ENCODE data around the gene FOXJ3.

The FOXJ3 gene

DNA sequence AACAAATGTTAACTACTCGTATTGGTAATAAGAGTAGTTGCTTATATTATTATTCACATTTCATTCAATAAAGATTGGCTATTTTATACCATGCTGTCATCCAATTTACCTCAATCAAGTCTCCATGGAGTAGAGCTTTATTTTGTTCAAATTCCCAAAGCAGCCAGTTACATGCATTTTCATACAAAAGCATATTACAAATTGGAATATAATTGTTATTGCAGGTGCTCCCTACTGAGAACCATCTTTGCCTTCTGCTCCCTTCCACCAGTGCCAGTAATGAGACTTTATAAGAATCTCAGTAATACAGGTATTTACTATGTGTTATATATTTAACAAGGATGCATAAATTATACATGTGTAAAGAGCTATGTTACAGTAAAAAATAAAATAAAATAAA lies 54.2 kb downstream of the FOXJ3 start:
- Histone ChIP-seq H3K79me2 (ENCODE audit: control insufficient read depth, insufficient read depth, low read length, unreplicated experiment) (peaks cover 44% of the 10 kb centered on the region), H2AFZ (ENCODE audit: low read length, unreplicated experiment) (no peak overlapping the region), H3K36me3 (ENCODE audit: insufficient read depth, low read length) (no peaks in the 10 kb centered on the region), H3K27me3 (ENCODE audit: insufficient read depth, low read length) (no peaks in the 10 kb centered on the region), H3K27ac (ENCODE audit: low read depth, low read length) (no peak overlapping the region), H3K4me3 (ENCODE audit: low read depth, low read length) (no peak overlapping the region), H3K4me1 (ENCODE audit: control insufficient read depth, insufficient read depth, low read length, unreplicated experiment) (peaks cover 17% of the 10 kb centered on the region)

DNA sequence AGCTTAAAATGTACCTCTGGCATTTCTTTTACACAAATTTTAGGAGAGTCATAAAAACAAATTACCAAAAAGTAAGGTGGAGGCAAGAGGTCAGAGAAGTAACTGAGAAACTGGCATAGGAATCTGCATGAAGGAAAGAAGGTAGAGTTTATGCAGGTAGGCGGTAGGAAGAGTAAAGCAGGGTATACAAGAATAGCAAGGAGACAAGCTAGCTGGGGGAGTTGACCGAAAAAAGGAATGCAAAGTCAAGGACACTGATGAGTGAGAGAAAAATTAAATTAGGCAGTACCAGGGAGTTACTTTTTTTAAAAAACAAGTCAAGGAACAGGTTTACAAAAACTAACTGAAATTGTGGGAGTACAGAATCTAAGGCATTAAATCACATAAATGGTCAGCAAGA lies 56.0 kb downstream of the FOXJ3 start:
- Histone ChIP-seq H3K27me3 (ENCODE audit: insufficient read depth, low read length) (no peaks in the 10 kb centered on the region), H3K4me3 (ENCODE audit: low read depth, low read length) (no peak overlapping the region), H3K79me2 (ENCODE audit: control insufficient read depth, insufficient read depth, low read length, unreplicated experiment) (peaks cover 43% of the 10 kb centered on the region), H2AFZ (ENCODE audit: low read length, unreplicated experiment) (no peak overlapping the region), H3K36me3 (ENCODE audit: insufficient read depth, low read length) (no peaks in the 10 kb centered on the region), H3K27ac (ENCODE audit: low read depth, low read length) (no peak overlapping the region), H3K4me1 (ENCODE audit: control insufficient read depth, insufficient read depth, low read length, unreplicated experiment) (peaks cover 17% of the 10 kb centered on the region)

DNA sequence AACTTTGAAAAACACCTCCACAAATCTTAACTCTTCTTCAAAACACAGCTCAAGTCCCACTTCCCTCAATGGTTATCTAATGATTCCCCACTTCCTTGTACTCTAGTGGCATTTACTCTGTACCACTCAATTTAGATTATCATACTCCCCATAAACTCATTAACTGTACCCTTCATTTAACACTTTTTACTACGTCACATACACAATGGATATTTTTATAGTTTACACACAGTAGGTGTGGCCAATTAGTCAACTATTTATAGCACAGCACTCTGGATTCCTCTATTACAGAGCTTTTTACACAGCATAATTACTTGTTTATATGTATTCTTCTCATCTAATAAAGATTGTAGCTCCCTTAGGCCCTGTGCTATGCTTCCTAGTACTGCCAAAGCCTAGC lies 62.1 kb downstream of the FOXJ3 start:
- Histone ChIP-seq H3K79me2 (ENCODE audit: control insufficient read depth, insufficient read depth, low read length, unreplicated experiment) (peaks cover 37% of the 10 kb centered on the region), H3K36me3 (ENCODE audit: insufficient read depth, low read length) (no peaks in the 10 kb centered on the region), H3K4me3 (ENCODE audit: low read depth, low read length) (no peak overlapping the region), H3K4me1 (ENCODE audit: control insufficient read depth, insufficient read depth, low read length, unreplicated experiment) (no peaks in the 10 kb centered on the region), H3K27ac (ENCODE audit: low read depth, low read length) (no peak overlapping the region), H3K27me3 (ENCODE audit: insufficient read depth, low read length) (no peaks in the 10 kb centered on the region), H2AFZ (ENCODE audit: low read length, unreplicated experiment) (no peak overlapping the region)

DNA sequence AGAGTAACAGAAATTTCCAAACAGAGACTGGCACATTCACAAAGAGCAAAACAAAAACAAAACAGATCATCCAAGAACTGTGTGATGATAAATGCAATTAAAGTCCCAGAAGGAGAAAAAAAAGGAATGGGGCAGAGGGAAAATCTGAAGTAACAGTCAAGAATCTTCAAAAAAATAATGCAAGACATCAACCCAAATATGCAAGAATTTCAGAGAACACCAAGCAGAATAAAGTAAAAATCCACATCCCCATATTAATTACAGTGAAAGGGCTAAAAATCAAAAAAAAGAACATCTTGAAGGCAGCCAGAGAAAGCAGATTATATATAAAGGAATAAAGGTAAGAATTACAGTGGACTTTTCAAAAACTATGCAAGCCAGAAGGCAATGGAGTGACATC lies 67.1 kb downstream of the FOXJ3 start:
- Histone ChIP-seq H2AFZ (ENCODE audit: low read length, unreplicated experiment) (no peak overlapping the region), H3K4me1 (ENCODE audit: control insufficient read depth, insufficient read depth, low read length, unreplicated experiment) (no peaks in the 10 kb centered on the region), H3K27me3 (ENCODE audit: insufficient read depth, low read length) (no peaks in the 10 kb centered on the region), H3K36me3 (ENCODE audit: insufficient read depth, low read length) (peaks cover 7% of the 10 kb centered on the region; the same call in 1 of the 2 replicates), H3K4me3 (ENCODE audit: low read depth, low read length) (no peak overlapping the region), H3K27ac (ENCODE audit: low read depth, low read length) (no peak overlapping the region), H3K79me2 (ENCODE audit: control insufficient read depth, insufficient read depth, low read length, unreplicated experiment) (peaks cover 27% of the 10 kb centered on the region)

DNA sequence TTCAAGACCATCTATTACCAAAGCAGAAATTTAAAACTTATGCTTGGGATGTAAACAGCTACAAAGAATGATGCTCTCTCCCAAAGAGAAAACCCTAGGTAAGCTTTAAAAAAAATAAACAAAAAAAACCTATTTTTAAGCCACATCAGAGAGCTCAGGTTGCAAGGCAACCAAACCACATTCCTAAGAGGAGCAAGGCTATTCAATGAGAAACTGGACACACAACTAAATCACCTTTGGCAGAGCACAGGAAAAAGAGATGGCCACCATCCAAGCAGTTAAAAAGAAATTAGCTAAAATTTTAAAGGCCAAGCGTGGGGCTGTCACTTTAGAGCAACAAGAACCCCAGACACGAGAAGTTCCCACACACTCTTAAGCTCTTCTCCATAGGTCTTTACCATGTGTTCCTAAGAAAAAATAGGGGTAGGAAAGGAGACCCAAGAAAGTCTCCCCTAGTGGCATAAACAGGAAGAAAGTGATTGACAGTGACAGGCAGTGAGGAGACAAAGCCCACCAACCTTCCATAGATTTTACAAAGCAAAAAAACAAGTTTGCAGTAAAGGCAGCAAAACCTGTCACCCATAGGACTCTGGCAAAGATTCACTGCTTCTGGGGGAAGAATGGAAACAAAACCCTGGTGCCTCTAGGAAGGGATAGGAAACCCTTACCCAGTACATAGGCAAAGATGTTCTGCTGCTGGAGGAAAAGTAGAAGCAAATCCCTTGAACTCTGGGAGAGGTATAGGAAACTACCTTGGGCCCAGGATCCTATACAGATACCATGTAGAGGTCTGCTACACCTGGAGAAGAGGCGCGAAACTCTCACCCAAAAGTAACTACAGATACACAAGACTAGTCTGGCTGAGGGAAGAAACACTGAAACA lies 68.5 kb downstream of the FOXJ3 start:
- no peak overlapping the region for H3K4me3 ChIP-seq (ENCODE audit: low read depth, low read length)
- H3K79me2 ChIP-seq (ENCODE audit: control insufficient read depth, insufficient read depth, low read length, unreplicated experiment): peaks cover 25% of the 10 kb centered on the region
- no peak overlapping the region for H2AFZ ChIP-seq (ENCODE audit: low read length, unreplicated experiment)
- peaks cover 7% of the 10 kb centered on the region for H3K36me3 ChIP-seq (ENCODE audit: insufficient read depth, low read length)
- H3K27ac ChIP-seq (ENCODE audit: low read depth, low read length): no peak overlapping the region
- no peaks in the 10 kb centered on the region for H3K27me3 ChIP-seq (ENCODE audit: insufficient read depth, low read length)
- no peaks in the 10 kb centered on the region for H3K4me1 ChIP-seq (ENCODE audit: control insufficient read depth, insufficient read depth, low read length, unreplicated experiment)

DNA sequence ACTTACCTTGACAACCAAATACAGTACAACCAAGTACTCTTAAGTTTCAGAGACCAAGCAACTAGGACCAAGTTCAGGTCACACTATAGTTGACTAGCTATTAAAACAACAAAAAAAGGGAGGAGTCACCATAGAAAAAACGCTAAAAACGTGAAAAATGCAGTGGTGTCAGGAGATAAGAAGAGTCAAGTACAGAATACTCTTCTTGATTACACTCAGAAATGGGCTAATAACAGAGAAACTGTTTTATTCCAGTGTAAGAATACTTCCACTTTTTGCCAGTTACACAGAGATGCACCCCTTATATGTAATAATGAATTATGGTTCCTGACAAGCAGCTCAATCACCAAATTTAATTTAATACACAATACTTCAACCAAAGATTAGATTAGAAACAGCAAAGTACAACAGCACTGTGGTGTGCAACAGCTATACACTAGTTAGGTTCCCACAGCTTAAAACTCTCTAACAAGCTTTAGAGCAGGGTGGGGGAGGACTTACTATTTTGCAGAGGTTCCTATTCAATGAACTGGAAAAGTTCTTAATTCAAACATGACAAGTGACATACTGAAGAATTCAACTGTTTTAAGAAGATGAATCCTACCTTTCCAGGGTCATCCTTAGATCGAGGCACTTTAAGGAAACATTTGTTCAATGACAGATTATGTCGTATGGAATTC lies 70.4 kb downstream of the FOXJ3 start:
- Histone ChIP-seq H2AFZ (ENCODE audit: low read length, unreplicated experiment) (no peak overlapping the region), H3K27ac (ENCODE audit: low read depth, low read length) (no peak overlapping the region), H3K4me1 (ENCODE audit: control insufficient read depth, insufficient read depth, low read length, unreplicated experiment) (peaks cover 6% of the 10 kb centered on the region), H3K36me3 (ENCODE audit: insufficient read depth, low read length) (peaks cover 7% of the 10 kb centered on the region), H3K79me2 (ENCODE audit: control insufficient read depth, insufficient read depth, low read length, unreplicated experiment) (peaks cover 19% of the 10 kb centered on the region), H3K27me3 (ENCODE audit: insufficient read depth, low read length) (no peaks in the 10 kb centered on the region), H3K4me3 (ENCODE audit: low read depth, low read length) (no peak overlapping the region)

DNA sequence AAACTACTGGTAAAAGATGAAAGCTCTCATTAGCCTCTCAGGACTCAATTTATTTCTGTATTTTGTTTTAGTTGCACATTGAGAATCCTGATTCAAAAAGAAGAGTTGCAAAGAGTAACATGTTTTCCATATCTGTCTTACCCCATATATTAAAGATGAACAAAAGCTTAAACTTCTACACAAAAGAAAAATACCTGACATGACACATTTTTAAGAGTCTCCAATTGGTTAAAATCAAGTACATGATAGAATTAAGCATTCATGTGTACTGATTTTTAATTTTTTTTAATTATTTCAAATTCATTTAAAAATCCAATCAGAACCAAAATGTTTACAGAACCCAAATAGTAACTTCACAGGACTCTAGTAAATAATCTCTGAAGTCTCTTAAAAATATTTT lies 72.0 kb downstream of the FOXJ3 start:
- Histone ChIP-seq H2AFZ (ENCODE audit: low read length, unreplicated experiment) (no peak overlapping the region), H3K27me3 (ENCODE audit: insufficient read depth, low read length) (no peaks in the 10 kb centered on the region), H3K4me3 (ENCODE audit: low read depth, low read length) (no peak overlapping the region), H3K27ac (ENCODE audit: low read depth, low read length) (no peak overlapping the region), H3K4me1 (ENCODE audit: control insufficient read depth, insufficient read depth, low read length, unreplicated experiment) (peaks cover 19% of the 10 kb centered on the region), H3K79me2 (ENCODE audit: control insufficient read depth, insufficient read depth, low read length, unreplicated experiment) (peaks cover 24% of the 10 kb centered on the region), H3K36me3 (ENCODE audit: insufficient read depth, low read length) (peaks cover 7% of the 10 kb centered on the region)

DNA sequence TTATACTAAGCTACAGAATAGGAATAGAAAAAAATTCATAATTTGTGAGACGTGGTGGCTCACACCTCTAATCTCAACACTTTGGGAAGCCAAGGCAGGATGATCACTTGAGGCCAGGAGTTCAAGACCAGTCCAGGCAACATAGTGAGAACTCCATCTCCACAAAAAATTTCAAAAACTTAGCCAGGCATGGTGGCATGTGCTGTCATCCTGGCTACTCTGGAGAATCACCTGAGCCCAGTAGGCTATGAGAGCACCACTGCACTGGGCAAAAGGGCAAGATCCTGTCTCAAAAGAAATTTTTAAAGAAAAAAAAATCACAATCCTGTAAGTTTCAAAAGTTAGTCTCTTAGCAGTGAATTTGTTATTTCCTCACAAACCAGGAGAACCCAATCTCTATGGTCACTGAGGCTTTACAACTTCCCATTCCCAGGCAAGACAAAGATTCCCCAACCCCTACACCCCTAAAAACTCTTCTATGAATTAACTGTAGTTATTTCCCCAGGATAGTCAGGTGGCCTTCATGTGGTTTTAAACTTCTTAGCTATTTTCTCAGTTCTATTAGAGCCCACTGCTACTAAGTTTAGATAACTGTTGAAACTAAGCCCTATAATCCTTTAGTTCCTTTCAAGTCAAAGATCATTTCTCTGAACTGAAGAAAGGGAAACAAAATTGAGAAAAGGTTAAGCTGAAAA lies 74.5 kb downstream of the FOXJ3 start:
- Histone ChIP-seq H3K36me3 (ENCODE audit: insufficient read depth, low read length) (peaks cover 13% of the 10 kb centered on the region), H2AFZ (ENCODE audit: low read length, unreplicated experiment) (no peak overlapping the region), H3K4me3 (ENCODE audit: low read depth, low read length) (no peak overlapping the region), H3K4me1 (ENCODE audit: control insufficient read depth, insufficient read depth, low read length, unreplicated experiment) (peaks cover 21% of the 10 kb centered on the region), H3K79me2 (ENCODE audit: control insufficient read depth, insufficient read depth, low read length, unreplicated experiment) (peaks cover 42% of the 10 kb centered on the region), H3K27ac (ENCODE audit: low read depth, low read length) (no peak overlapping the region), H3K27me3 (ENCODE audit: insufficient read depth, low read length) (no peaks in the 10 kb centered on the region)

DNA sequence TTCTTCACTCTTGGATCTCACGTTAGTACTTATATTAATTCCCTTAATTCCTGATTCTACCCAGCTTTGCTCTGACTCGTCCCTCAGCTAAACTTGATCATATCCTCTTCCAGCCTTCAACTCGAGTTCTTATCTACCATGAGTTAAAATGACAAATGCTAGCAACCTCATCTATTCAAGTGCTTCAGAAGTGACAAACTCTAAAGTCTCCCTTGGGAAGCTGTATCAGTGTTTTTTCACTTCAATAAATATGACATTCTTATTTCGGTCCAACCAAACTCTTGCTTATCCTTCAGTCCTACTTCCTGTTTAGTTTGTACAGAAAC lies 75.3 kb downstream of the FOXJ3 start:
- Histone ChIP-seq H2AFZ (ENCODE audit: low read length, unreplicated experiment) (no peak overlapping the region), H3K4me3 (ENCODE audit: low read depth, low read length) (0 out of 2 replicates have a peak overlapping the region, but pooled peaks have one; percentile 18), H3K79me2 (ENCODE audit: control insufficient read depth, insufficient read depth, low read length, unreplicated experiment) (peaks cover 49% of the 10 kb centered on the region), H3K27me3 (ENCODE audit: insufficient read depth, low read length) (no peaks in the 10 kb centered on the region), H3K4me1 (ENCODE audit: control insufficient read depth, insufficient read depth, low read length, unreplicated experiment) (peaks cover 21% of the 10 kb centered on the region), H3K27ac (ENCODE audit: low read depth, low read length) (peak overlapping the region; percentile 51), H3K36me3 (ENCODE audit: insufficient read depth, low read length) (peaks cover 13% of the 10 kb centered on the region)

DNA sequence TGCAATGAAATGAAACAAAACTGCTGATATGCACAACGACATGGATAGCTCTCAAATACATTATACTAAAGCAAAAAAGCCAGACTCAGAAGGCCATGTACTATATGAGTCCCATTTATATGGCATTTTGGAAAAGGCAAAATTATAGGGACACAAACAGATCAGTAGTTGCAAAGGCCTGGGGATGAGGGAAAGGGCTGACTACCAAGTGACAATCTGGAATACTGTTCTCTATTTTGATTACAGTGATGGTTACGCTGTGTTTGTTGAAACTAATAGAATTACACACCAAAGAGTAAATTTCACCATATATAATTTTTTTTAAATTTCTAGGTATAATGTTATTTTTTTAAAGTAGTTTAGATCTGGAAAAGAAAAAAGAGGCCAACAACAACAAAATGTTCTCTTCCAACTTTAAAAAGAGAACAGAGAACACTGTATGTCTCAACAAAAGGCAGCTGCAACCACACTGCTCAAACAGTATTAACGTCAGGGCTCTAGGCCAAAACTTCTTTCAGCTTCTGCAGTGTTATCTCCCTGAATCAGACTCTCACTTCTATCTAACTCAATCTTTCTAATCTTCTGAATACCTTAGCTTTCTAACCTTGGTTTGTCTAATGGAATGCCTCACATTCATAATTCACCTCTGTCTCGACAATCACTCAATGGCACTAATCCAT lies 75.8 kb downstream of the FOXJ3 start:
- Histone ChIP-seq H2AFZ (ENCODE audit: low read length, unreplicated experiment) (no peak overlapping the region), H3K27ac (ENCODE audit: low read depth, low read length) (peak overlapping the region; percentile 51), H3K36me3 (ENCODE audit: insufficient read depth, low read length) (peaks cover 9% of the 10 kb centered on the region), H3K79me2 (ENCODE audit: control insufficient read depth, insufficient read depth, low read length, unreplicated experiment) (peaks cover 49% of the 10 kb centered on the region), H3K4me1 (ENCODE audit: control insufficient read depth, insufficient read depth, low read length, unreplicated experiment) (peaks cover 21% of the 10 kb centered on the region), H3K27me3 (ENCODE audit: insufficient read depth, low read length) (no peaks in the 10 kb centered on the region), H3K4me3 (ENCODE audit: low read depth, low read length) (0 out of 2 replicates have a peak overlapping the region, but pooled peaks have one; percentile 18)
